HG03039 (cell line): ENCODE data around the gene MTPN.

Experiments
- ATAC-seq: cut with Tn5 transposase; IDR thresholded peaks from one replicate; pipeline ENCODE4 v1.9.1; 2021; ENCODE audit warnings: mild to moderate bottlenecking, moderate library complexity; ENCODE audit not compliant: unreplicated experiment

MTPN gene, protein sequence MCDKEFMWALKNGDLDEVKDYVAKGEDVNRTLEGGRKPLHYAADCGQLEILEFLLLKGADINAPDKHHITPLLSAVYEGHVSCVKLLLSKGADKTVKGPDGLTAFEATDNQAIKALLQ

DNA sequence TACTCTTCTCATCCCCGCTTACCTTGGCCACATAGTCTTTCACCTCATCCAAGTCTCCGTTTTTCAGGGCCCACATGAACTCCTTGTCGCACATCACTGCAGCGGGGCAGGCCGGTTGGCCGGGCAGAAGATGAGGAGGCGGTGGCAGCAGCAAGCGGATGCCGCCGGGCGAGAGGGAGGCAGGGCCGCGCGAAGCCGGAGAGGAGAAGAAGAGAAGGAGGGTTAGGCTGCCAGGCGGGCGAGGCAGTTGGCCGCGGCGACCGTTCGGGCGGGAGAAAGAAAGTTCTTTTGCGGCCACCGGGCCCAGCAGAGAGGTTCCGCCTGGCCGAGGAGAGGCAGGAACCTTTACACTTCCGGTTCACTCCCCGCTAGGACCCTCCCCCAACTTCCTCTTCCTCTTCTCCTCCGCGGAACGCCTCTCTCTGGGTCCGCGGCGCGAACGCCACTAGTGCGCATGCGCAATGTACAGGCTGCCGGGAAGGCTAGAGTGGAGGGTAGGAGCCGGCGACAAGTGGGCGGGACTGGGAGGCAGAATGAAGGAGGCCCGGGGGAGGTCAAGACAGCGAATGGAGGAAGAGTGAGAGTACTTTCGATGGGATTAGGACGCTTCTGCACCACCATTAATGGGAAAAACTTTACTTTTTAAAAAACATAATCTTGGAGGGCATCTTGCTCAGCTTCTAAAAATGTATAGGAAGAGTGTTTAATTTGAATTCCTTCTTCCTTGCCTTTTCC is at the start of gene MTPN:
Gene MTPN (minus strand): TSS at position 353 of the 735 bp plus-strand sequence. CDS start 259 bp downstream, at position 94.
- peak; percentile 63 for ATAC-seq

DNA sequence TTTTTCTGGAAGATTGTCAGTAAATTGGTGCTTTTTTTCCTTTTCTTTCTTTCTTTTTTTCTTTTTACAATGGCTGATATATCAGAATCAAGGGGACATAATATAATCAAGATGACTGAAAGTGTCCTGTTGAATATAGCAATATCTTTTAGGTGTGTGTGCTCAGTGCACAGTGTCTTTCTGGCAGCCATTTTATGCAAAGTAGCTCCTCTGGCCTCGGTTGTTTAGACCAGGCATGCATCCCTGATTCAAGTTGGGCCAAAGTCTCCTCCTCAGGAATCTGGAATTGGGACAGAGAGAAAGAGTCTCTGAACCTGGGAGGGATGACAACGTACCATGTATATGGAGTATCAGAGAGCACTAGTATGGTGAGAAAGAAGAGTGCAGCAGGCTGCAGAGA is 49.0 kb upstream of the MTPN start:
- ATAC-seq, result no peak

DNA sequence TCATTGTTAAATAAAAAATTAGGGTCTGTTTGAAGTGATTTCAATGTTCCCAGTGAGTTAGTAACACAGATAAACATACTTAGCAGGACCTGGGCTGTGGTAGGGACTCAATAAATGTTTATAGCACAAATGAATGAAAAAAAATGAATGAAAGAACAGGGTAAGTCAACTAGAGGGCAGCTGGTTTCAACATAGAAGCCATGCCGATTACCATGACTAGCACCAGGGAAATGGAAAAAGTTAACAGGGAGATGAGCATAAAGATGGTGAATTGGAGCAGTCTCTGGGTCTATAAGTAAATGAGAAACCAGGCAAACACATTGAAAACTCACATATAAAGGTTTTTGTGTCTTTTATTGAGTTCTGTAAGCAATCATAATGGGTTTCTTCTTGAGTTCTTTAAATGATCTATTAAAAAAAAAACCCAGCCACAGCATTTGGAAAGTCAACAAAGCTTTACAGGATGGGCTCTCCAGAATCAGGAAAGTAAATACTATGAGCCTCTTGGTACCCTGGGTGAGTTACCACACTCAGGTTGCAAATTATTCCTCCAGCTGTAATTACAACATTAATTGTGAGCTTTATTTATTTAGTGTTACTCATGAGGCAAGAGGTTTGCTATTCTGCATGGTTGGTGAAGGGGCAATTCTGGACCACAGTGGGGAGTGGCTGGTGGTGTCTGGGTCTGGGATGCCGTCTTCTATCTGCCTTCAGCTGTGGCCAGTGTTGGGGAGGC is 46.1 kb upstream of the MTPN start:
- no peak for ATAC-seq

DNA sequence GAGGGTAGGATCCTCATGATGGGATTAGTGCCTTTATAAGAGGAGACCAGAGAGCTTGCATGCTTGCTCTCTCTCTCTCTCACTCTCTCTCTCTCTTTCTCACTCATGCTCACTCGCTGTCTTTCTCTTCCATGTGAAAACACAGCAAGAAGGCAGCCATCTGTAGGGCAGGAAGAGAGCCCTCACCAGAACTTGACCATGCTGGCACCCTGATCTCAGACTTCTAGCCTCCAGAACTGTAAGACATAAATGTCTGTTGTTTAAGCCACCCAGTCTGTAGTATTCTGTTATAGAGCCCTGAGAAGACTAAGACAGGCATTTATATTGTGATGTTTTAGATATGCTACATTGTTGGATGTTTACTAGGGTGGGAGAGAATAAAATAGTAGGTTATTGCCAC is 43.4 kb upstream of the MTPN start:
- no peak for ATAC-seq

DNA sequence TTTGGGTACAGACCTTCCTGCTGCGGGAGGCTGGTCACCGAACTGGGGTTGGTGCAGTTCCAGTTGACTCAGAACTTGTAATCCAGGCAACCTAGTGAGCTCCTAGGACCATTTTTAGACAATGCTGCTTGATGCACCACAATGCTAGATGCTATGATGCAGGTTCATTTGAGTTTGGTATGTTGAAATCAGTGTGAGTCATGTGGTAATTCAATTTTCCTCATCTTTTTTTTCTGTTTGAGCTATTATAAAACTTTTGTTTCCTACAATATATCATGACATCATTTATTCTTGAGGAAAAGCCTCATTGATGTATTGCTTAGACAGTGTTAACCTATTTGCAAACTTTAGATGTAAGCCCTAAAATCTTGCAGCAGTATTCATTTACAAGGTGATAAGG is 40.9 kb upstream of the MTPN start:
- no peak for ATAC-seq

DNA sequence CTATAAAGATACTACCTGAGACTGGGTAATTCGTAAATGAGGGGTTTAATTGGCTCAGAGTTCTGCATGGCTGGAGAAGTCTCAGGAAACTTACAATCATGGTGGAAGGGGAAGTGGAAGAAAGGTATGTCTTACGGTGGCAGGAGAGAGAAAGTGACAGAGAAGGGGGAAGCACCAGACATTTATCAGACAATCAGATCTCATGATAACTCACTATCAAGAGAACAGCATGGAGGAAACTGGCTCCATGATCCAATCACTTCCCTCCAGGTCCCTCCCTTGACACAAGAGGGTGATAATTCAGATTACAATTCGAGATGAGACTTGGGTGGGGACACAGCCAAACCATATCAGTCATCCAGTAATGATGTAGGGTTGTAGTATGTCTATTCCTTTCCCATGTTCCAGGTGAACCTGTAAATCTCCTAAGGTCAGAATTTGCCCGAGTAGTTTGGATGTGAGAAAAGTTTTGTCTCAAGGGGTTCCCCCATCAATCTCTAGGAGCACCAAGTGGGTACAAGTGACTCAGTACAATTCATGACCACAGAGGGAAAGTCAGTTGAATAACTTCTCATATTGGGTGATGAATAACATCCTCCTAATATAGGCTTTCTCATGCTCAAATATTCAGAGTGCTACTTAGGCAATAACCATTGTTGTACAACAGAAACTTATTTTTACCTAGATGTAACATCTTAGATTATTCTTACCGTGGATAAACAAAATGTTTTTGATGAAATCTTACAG is 39.7 kb upstream of the MTPN start:
- ATAC-seq, result no peak

DNA sequence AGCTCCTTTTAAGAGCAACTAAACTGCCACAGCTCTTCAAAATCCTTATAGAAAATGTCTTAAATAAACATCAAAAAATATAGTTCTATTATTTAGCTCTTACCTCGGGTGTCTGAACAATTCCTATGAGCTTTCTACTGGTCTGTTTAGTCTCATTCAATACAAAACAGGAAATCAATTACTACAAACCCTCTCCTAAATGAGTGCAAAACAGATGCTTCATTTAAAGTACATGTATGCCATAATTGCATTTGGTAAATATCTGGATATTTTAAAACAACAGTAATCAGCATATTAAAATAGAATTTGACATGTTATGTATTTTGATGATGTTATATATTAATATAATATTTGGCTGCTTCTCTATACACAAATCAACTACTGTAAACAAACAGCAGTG is 38.5 kb upstream of the MTPN start:
- no peak for ATAC-seq

DNA sequence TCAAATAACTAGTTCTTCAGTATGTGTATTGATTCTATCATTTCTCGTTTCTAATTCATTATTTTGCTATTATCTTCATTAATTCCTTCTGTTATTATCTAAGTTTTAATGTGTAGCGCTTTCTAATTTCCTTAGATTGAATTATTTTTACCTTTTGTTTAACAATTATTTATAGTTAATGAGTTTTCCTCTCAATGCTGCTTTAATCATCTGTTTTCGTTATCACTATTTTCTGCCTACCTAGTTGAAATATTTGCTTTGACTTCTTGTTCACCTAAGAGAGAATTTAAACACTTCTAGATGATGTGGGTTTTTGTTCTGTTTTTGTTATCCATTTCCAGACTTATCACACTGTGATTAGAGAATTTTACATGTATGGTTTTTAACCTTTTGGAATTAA is 37.5 kb upstream of the MTPN start:
- ATAC-seq, result no peak

DNA sequence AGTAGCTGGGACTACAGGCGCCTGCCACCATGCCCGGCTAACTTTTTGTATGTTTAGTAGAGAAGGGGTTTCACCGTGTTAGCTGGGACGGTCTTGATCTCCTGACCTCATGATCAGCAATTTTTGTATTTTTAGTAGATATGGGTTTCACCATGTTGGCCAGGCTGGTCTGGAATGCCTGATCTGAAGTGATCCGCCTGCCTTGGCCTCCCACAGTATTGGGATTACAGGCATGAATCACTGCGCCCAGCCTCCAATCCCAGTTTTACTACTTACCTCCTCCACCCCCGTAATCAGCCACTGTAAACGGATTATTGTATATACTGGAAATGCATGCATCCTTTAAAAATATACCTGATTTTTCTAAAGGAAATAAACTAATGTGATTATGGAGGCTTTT is 35.1 kb upstream of the MTPN start:
- ATAC-seq, result no peak

DNA sequence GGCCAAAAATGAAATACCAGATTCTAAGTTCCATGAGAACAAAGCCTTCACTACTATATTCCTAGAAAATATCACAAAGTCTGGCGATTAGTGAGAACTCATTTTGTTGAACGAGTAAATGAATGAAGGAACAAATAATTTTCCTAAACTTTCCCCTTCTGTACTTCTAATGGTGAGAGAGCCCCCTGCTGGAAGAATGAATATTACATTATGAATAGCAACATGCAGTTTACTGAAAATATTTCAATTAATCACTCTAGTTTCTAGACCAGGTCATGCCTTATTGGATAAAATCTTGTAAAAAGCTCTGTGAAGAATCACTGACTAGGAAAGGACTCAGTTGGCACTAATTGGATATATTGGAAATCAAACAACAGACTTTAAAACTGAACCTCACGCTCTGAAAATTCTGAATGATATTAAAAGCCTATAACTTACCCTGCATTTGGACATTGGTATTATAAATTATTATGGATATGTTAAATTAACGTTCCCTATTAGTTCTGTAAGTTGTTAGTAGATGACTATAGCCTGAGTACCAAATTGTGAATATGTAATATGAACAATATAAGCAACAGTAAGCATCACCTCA is 32.4 kb upstream of the MTPN start:
- ATAC-seq, result no peak

DNA sequence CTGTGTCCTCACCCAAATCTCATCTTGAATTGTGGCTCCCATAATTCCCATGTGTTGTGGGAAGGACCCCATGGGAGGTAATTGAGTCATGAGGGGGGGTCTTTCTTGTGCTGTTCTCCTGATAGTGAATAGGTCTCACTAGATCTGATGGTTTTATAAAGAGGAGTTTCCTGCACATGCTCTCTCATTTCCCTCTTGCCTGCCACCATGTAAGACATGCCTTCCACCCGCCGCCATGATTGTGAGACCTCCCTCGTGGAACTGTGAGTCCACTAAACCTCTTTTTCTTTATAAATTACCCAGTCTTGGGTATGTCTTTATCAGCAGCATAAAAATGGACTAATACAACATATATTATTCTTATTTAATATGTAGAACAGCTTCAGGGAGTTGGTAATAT is 29.0 kb upstream of the MTPN start:
- no peak for ATAC-seq

DNA sequence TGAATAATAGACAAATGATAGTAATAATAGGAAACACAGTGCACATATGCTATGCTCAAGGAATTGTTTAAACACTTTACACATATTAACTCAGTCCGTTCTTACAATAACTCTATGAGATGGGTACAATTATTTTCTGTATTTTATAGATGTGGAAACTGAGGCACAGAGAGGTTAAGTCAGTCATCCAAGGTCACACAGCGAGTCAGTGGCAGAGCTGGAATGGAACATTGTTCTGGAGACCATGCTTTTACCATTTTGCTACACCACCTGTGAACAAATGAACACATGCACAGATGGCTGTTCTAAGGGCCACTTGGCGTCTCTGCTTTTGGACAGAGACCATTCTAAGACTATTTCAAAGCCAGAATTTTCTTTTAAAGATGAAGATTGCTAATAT is 26.9 kb upstream of the MTPN start:
- no peak for ATAC-seq

DNA sequence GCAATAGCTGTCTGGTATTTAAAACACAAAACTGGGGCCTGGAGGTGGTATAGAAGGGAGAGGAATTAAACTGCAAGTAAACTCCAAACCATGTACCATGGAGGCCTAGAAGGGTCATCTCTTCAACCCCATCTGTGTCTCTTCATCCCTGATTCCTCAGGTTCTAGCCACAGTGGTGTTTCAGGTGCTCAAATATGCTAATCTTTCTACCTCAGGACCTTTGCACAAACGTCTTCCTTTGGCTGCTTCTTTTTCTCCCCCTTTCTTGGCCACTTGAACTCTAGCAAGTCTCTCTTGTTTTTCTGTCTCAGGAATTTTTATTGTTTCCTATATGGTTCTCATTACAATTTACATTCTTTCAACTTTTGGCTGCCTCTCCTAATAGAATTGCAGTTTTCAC is 25.6 kb upstream of the MTPN start:
- no peak for ATAC-seq

DNA sequence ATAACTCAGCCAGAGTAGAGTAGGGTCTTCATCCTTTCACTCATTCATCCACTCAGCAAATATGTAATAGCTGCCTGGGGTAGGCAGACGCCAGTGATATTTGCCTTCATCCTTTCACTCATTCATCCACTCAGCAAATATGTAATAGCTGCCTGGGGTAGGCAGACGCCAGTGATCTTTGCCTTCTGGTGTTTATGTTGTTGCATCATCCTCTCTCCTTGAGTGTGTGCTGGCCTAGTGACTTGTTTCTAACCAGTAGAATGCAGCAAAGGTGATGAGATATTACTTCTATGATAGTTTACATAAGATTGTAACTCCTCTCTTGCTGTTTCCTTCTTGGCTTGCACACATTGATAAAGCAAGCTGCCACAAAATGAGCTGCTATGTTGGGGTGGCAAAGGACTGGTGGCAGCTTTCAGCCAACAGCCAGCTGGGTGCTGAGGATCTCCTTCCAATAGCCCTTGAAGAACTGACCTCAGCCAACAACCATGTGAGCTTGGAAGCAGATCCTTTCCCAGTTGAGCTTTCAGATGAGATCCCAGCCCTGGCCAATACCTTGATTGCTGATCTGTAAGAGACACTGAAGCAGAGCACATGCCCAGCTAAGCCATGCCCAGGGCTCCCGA is 23.2 kb upstream of the MTPN start:
- no peak for ATAC-seq

DNA sequence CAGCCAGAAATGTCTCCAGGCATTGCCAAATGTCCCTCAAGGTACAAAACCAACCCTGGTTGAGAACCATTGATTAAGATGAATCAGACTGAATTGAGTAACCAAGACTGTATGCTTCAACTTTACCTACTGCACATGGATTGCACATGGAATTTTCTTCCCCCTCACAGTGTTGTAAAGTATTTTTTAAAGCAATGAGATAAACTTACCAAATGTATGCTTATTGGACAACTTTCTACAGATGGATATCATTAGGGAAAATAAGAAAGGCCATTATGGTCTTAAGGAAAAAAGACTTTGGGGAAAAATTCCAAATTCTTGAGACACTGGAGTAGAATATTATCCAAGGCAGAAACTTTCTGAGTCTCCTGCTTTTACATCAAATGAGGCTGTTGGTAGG is 20.9 kb upstream of the MTPN start:
- no peak for ATAC-seq

DNA sequence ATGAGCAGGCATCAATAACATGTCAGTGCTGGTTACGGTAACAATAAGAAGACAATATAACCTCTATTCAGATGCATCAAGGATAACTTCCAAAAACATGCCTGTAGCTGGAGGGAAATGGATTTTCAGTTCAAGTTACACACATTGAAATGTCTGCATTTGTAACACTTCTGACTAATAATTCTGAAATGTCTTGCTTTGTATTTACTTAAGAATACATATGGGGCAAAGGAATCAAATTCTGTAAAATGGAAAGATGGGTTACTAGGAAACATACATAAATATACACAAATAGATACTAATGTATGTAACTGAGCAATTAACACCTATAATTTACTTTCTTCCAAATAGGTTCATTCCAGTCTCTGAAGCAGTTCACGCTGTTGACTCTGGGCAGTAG is 18.6 kb upstream of the MTPN start:
- no peak for ATAC-seq

DNA sequence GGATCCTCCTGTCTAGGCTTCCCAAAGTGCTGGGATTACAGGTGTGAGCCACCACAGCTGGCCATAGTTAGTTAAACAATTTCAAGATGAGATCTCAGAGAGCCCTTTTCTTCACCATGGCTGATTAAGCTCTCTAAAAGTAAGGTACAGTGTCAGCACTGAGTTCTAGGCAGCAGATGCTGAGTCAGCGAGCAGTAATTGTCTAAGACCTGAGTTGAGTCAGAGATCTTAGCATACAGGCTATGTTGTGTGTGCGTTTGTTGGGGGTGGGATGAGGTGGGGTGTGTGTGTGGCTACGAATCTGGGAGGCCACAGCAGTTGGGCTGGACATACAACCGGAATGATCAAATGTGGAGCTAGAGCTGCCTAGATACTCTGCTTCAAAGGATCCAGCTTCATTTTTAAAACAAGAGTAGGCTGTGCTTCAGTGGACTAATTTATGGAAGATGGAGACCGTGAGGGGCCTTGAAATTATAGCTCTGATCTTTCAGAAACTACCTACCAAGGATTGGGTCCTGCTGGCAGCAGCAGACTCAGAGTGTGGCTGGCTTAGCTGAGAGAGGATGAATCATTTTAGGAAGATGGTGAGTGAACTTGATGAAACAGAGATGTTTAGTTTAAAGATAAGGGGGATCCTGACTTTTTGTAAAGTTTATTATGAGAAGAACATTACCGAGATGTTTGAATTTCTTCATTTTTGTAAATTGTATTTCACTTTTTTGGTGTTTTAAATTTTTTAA is 17.5 kb upstream of the MTPN start:
- ATAC-seq, result no peak

DNA sequence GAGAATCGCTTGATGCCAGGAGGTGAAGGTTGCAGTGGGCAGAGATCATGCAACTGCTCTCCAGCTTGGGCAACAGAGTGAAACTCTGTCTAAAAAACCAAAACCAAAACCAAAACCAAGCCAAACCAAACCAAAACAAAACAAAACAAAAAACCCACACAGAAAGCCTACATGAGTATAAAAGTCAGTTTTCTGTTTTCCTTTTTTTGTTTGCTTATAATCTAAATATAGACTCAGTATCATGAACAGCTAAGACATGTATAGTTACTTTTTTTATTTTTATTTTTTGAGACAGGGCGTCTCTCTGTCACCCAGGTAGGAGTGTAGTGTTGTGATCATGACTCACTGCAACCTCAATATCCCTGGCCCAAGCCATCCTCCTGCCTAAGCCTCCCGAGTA is 16.8 kb upstream of the MTPN start:
- peak; percentile 65 for ATAC-seq

DNA sequence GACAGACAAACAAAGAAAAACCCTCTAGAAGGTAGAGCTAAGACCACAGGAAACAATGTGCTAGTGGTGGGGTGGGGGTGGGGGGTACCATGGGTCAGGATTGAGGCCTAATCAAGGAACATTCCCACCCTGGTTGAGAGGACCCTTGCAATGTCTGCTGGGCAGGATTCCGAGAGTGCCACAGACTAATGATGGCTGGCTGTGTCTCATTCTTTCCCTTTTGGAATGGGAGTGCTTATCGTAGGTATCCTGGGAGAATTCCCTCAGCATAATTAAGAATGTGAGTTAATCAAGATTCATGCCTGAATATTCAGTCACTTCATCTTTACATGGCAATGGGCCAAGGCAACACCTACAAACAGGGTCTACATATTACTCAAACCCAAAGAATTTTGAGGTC is 14.7 kb upstream of the MTPN start:
- ATAC-seq, result no peak

DNA sequence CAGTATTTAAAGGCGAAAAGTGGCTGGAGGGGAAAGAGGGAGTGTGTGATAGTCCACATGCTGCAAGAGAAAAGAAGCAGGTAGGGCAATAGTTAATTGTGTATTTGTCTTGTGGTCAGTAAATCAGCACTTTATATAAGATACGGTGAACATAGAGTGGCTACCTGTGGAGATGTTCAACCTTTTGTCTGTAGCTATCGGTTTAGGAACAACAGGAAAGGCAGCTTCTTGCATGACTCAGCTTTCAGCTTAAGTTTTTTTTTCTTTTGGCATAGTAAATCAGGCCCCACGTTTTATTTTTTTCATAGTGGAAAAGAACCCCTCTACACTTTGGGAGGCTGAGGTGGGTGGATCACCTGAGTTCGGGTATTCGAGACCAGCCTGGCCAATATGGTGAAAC is 14.2 kb upstream of the MTPN start:
- ATAC-seq, result no peak
